Endothelial cell of umbilical vein (primary cell): ENCODE measurements around the gene ZNF423. TPM values are rescaled to one million over a fixed set of nuclear protein-coding genes. Genes with fewer than 3 reads are reported as not detected.

Experiments
- BruUV-seq: library from RNA; stranded (reverse); fragments of 400-500 nt; replicated peaks from 2 replicates; lab custom pipeline; 2021; lab: Mats Ljungman, UMichigan
- CTCF ChIA-PET: fragments of 300-600, 350-600 bp; sonication (Branson Sonifier 250); formaldehyde crosslinking; loops from one replicate; lab custom pipeline; 2021; ENCODE audit warnings: antibody characterized with exemption, inconsistent platforms; lab: Charles Lee
- POLR2A ChIA-PET: fragments of 300-600, 350-600 bp; sonication (Branson Sonifier 250); formaldehyde crosslinking; loops from one replicate; lab custom pipeline; 2021; ENCODE audit warnings: antibody characterized with exemption, inconsistent platforms; lab: Charles Lee
- DNase-seq: peaks from one replicate; pipeline ENCODE4 v3.0.0-alpha.2; 2011; ENCODE audit warnings: low read depth, low spot score
- FAIRE-seq: peaks from 2 replicates; lab custom pipeline; 2011; peaks lifted over from hg19 to GRCh38; lab: Jason Lieb, UNC
- H2AFZ ChIP-seq: 2 replicates; pipeline ENCODE4 v1.6.0; 2012; ENCODE audit warnings: low read depth, low read length, control low read depth, inconsistent platforms
- H3K27ac ChIP-seq: 2 replicates; pipeline ENCODE4 v1.5.1; 2011; ENCODE audit warnings: low read depth, mild to moderate bottlenecking, control low read depth, low read length, moderate library complexity; ENCODE audit not compliant: insufficient read depth
- H3K27me3 ChIP-seq, 2 experiments: 2 replicates each; pipeline versions ENCODE4 v1.6.0 to v1.6.1; 2011; ENCODE audit warnings: low read length in 2 of 2, mixed read lengths in 1 of 2; ENCODE audit not compliant: control insufficient read depth in 2 of 2, insufficient read depth in 2 of 2
- H3K36me3 ChIP-seq, 2 experiments: 2 replicates in 1 of 2; 3 replicates in 1 of 2; pipeline ENCODE4 v1.5.1; 2011; ENCODE audit warnings: low read length in 2 of 2, mild to moderate bottlenecking in 1 of 2, moderate library complexity in 1 of 2; ENCODE audit not compliant: control insufficient read depth in 2 of 2, insufficient read depth in 2 of 2; ENCODE audit errors: extremely low read depth in 1 of 2
- H3K4me1 ChIP-seq: 3 replicates; pipeline ENCODE4 v1.5.1; 2011; ENCODE audit warnings: mild to moderate bottlenecking, low read length; ENCODE audit not compliant: control insufficient read depth, insufficient read depth; ENCODE audit errors: extremely low read depth
- H3K4me2 ChIP-seq: 2 replicates; pipeline ENCODE4 v1.6.1; 2011; ENCODE audit warnings: low read length, control low read depth, mixed read lengths; ENCODE audit not compliant: insufficient read depth
- H3K4me3 ChIP-seq, 3 experiments: fragments of 200-600 bp in 1 of 3; sonication (generic), shearing (Covaris generic) in 1 of 3; replicated peaks in 1 of 3; 2 replicates each; pipeline ENCODE4 v1.5.1; 2011 to 2016; ENCODE audit warnings: control low read depth in 3 of 3, low read length in 3 of 3, mild to moderate bottlenecking in 2 of 3, inconsistent platforms in 1 of 3, low read depth in 1 of 3, moderate library complexity in 1 of 3; ENCODE audit not compliant: insufficient read depth in 1 of 3
- H3K79me2 ChIP-seq: 2 replicates; pipeline ENCODE4 v1.6.0; 2012; ENCODE audit warnings: low read length, inconsistent platforms; ENCODE audit not compliant: control insufficient read depth, insufficient read depth
- H3K9ac ChIP-seq: replicated peaks from 2 replicates; pipeline ENCODE3; 2011; ENCODE audit warnings: low read length, control low read depth; ENCODE audit not compliant: insufficient read depth; ENCODE audit errors: extremely low read depth
- H3K9me1 ChIP-seq: replicated peaks from 3 replicates; pipeline ENCODE4 v1.6.0; 2011; ENCODE audit warnings: mild to moderate bottlenecking, low read length; ENCODE audit not compliant: control insufficient read depth, insufficient read depth; ENCODE audit errors: extremely low read depth
- H3K9me3 ChIP-seq: replicated peaks from 2 replicates; pipeline ENCODE4 v1.5.1; 2012; ENCODE audit warnings: low read length, inconsistent platforms; ENCODE audit not compliant: control insufficient read depth, insufficient read depth
- H4K20me1 ChIP-seq: replicated peaks from 2 replicates; pipeline ENCODE3; 2011; ENCODE audit warnings: mild to moderate bottlenecking, low read length; ENCODE audit not compliant: control insufficient read depth, insufficient read depth; ENCODE audit errors: extremely low read depth
- EZH2 ChIP-seq: IDR thresholded peaks from 2 replicates; pipeline ENCODE4 v1.6.1; 2012; ENCODE audit warnings: borderline replicate concordance, low read depth, mild to moderate bottlenecking, moderate library complexity, low read length, inconsistent platforms; ENCODE audit not compliant: severe bottlenecking
- FOS ChIP-seq: IDR thresholded peaks from 2 replicates; pipeline ENCODE4 v1.6.1; 2011; ENCODE audit warnings: mild to moderate bottlenecking, low read length, moderate library complexity, borderline replicate concordance; ENCODE audit not compliant: insufficient read depth
- GATA2 ChIP-seq: IDR thresholded peaks from 2 replicates; pipeline ENCODE4 v1.7.0; 2011; ENCODE audit warnings: low read depth, mild to moderate bottlenecking, moderate library complexity, mixed read lengths, low read length; ENCODE audit not compliant: insufficient read length, insufficient read depth
- JUN ChIP-seq: IDR thresholded peaks from 2 replicates; pipeline ENCODE4 v1.6.1; 2011; ENCODE audit warnings: borderline replicate concordance, low read depth; ENCODE audit not compliant: insufficient read length, insufficient read depth
- MYC ChIP-seq: IDR thresholded peaks from one replicate; pipeline ENCODE4 v1.6.1; 2011; ENCODE audit warnings: mild to moderate bottlenecking, low read depth, low read length
- POLR2A ChIP-seq: IDR thresholded peaks from 2 replicates; pipeline ENCODE4 v1.6.1; 2012; ENCODE audit warnings: low read depth, mild to moderate bottlenecking, control low read depth, low read length
- POLR2AphosphoS5 ChIP-seq: IDR thresholded peaks from 2 replicates; pipeline ENCODE4 v1.6.1; 2012; ENCODE audit warnings: low read depth, mild to moderate bottlenecking, control low read depth, low read length, moderate library complexity; ENCODE audit not compliant: insufficient read depth
- dilution Hi-C: fragments of 300-500 bp; cut with MboI; formaldehyde crosslinking; loops from one replicate; pipeline ENCODE4 v1.15.0; 2019; ENCODE audit warnings: low sequenced_read_pairs; ENCODE audit not compliant: extremely low pct_ligation_motif_present
- intact Hi-C: fragments of 100-400 bp; cut with micrococcal nuclease; formaldehyde crosslinking; loops from one replicate; pipeline ENCODE4 v1.10.0; 2022
- polyA plus RNA-seq, 4 experiments: library from polyadenylated mRNA; depleted of rRNA in 3 of 4; stranded (reverse) in 3 of 4; unstranded in 1 of 4; fragments of >200 nt; gene quantifications; 2 replicates each; pipeline versions ENCODE4 v1.2.1 to v1.2.3, GENCODE V29; 2011 to 2012; ENCODE audit warnings: missing spikeins in 1 of 4
- total RNA-seq: library from RNA; stranded (reverse); gene quantifications from 2 replicates; pipeline ENCODE4 v1.2.3, GENCODE V29; 2021
- TF ChIP-seq, protein P1 (sequence below), 2 donors: IDR thresholded peaks; 1 replicate in 1 of 2; 2 replicates in 1 of 2; pipeline ENCODE4 v1.5.1; 2011; ENCODE audit warnings: low read length in 2 of 2, mild to moderate bottlenecking in 2 of 2, moderate library complexity in 2 of 2, control low read depth in 1 of 2, inconsistent platforms in 1 of 2, low read depth in 1 of 2; ENCODE audit not compliant: insufficient read depth in 1 of 2; ENCODE audit errors: extremely low read depth in 1 of 2
- TF ChIP-seq, protein P2 (sequence below): IDR thresholded peaks from 2 replicates; pipeline ENCODE4 v1.6.1; 2011; ENCODE audit not compliant: insufficient read depth, insufficient read length

The ZNF423 gene
- total and polyA plus RNA-seq, 2 donors (not counting 3 experiments of a cell fraction or from before 2014, with no cell fraction given): 2.2 to 8.1 TPM

DNA sequence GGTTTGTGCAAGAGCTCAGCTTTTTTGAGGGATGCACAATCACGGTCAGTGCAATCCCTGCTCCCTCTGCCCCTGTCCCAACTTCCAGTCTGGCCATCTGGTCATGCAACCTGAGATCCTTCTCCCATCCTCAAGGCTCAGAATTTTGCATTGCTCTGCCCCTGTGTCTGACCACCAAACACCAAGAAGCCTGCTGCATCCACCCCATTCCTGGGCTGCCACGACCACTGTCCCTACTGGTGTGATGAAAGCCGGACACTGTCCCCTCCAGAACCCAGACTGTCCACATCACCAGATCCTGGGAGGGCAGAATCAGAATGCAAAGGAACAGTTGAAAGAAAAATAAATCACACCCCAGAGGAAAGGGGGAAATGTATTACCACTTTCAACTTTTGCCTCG is 251.3 kb downstream of the ZNF423 start:
- H3K27me3 ChIP-seq: no peaks in the 10 kb centered on the region
- no peak overlapping the region for H3K9ac ChIP-seq
- H3K4me1 ChIP-seq: peaks cover 2% of the 10 kb centered on the region
- dilution Hi-C loops (no loop called here), intact Hi-C loops (no loop called here)
- FAIRE-seq: no peak
- no TSS peak for BruUV-seq
- ChIA-PET CTCF (interaction anchor here (1.1 to 2.4 kb wide), 3 partner anchors 9 to 253 kb away, joined by 3 to 7 read pairs (median 6); no protein-coding TSS in a partner anchor), POLR2A (no interaction called here)
- TF ChIP-seq JUN: no peak
- TF ChIP-seq FOS: no peak
- no peak overlapping the region for H3K4me3 ChIP-seq
- DNase-seq: no peak
- no peaks in the 10 kb centered on the region for H3K79me2 ChIP-seq
- no peaks in the 10 kb centered on the region for H3K9me1 ChIP-seq
- no peaks in the 10 kb centered on the region for H4K20me1 ChIP-seq
- H3K27ac ChIP-seq: no peak overlapping the region
- no peaks in the 10 kb centered on the region for H3K9me3 ChIP-seq
- no peak overlapping the region for H3K4me2 ChIP-seq
- H3K36me3 ChIP-seq: no peaks in the 10 kb centered on the region
- no peak overlapping the region for H2AFZ ChIP-seq

DNA sequence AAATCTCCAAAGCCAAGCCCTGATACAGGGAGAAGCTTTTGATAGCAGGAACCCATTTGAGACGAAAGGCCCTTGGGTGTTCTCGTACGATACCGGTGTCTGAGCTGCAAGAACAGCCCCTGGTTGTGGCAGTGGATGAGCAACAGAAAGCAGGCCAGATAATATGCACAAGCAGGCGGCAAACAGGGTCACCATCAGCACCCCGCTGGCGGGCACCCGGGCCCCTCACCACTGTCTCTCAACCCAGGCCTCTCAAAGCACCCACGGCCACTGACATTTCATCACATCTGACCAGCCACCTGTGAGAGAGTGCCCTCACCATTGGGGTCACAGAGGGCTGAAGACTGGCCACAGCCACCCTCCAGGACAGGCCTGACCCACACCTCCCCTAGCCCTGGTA is 252.0 kb downstream of the ZNF423 start:
- no peaks in the 10 kb centered on the region for H3K27me3 ChIP-seq
- TF ChIP-seq FOS: no peak
- no peak for TF ChIP-seq MYC
- TF ChIP-seq, protein P1, sequence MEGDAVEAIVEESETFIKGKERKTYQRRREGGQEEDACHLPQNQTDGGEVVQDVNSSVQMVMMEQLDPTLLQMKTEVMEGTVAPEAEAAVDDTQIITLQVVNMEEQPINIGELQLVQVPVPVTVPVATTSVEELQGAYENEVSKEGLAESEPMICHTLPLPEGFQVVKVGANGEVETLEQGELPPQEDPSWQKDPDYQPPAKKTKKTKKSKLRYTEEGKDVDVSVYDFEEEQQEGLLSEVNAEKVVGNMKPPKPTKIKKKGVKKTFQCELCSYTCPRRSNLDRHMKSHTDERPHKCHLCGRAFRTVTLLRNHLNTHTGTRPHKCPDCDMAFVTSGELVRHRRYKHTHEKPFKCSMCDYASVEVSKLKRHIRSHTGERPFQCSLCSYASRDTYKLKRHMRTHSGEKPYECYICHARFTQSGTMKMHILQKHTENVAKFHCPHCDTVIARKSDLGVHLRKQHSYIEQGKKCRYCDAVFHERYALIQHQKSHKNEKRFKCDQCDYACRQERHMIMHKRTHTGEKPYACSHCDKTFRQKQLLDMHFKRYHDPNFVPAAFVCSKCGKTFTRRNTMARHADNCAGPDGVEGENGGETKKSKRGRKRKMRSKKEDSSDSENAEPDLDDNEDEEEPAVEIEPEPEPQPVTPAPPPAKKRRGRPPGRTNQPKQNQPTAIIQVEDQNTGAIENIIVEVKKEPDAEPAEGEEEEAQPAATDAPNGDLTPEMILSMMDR (IDR thresholded peaks at IDR 0.05; ENCODE audit: extremely low read depth in 1 of 2, insufficient read depth in 1 of 2, low read depth in 1 of 2, low read length in 2 of 2): no peak
- TF ChIP-seq POLR2AphosphoS5: no peak
- no peak for TF ChIP-seq POLR2A
- TF ChIP-seq JUN: no peak
- TF ChIP-seq GATA2: no peak
- TF ChIP-seq EZH2: no peak
- TF ChIP-seq, protein P2, sequence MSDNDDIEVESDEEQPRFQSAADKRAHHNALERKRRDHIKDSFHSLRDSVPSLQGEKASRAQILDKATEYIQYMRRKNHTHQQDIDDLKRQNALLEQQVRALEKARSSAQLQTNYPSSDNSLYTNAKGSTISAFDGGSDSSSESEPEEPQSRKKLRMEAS: no peak
- no peak overlapping the region for H3K4me2 ChIP-seq
- no peak for DNase-seq
- no peaks in the 10 kb centered on the region for H3K9me3 ChIP-seq
- no peak overlapping the region for H3K9ac ChIP-seq
- intact Hi-C loops (no loop called here), dilution Hi-C loops (no loop called here)
- no peak overlapping the region for H3K27ac ChIP-seq
- ChIA-PET POLR2A (no interaction called here), CTCF (interaction anchor here (1.2 to 2.4 kb wide), 2 partner anchors 8 to 11 kb away, joined by 6 to 7 read pairs; no protein-coding TSS in a partner anchor)
- H3K79me2 ChIP-seq: no peaks in the 10 kb centered on the region
- no TSS peak for BruUV-seq
- H2AFZ ChIP-seq: no peak overlapping the region
- FAIRE-seq: no peak
- no peak overlapping the region for H3K4me3 ChIP-seq
- H3K9me1 ChIP-seq: no peaks in the 10 kb centered on the region
- H4K20me1 ChIP-seq: no peaks in the 10 kb centered on the region
- H3K36me3 ChIP-seq: no peaks in the 10 kb centered on the region
- H3K4me1 ChIP-seq: no peaks in the 10 kb centered on the region
